ENCODE results near the gene MED12L.

Gene MED12L

GRCh38 chr3:151299006-151299405 lies 213.5 kb downstream of the MED12L start:
- no peak for TF ChIP-seq CTCF (IDR thresholded peaks at IDR 0.05; ENCODE audit: low read depth, low read length, missing control alignments)
- DNase-seq (ENCODE audit: extremely low read depth, low read depth), result no peak
- H3K4me3 ChIP-seq (replicated peaks; ENCODE audit: low read depth, low read length), result no peak overlapping the region

DNA sequence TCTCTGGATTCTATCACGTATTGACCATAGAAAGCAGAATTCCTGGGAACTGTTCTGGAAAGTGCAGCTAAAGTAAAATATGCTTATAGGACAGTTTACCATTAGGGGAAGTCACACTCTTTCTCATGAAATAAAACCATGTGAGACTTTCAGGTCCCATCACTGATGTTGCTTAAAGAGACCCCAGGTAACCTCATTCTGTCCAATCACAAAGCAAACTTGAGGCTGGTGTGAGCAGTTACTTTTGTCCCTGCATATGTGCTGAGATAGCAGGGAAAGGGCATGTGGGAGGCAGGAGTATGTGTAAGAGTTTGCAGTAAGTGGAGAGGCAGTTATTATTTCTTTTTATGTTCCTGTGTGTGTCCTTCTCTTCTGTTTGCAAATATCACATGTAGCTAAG lies 215.1 kb downstream of the MED12L start:
- TF ChIP-seq CTCF (IDR thresholded peaks at IDR 0.05; ENCODE audit: low read depth, low read length, missing control alignments), result no peak
- no peak overlapping the region for H3K4me3 ChIP-seq (replicated peaks; ENCODE audit: low read depth, low read length)
- DNase-seq (ENCODE audit: extremely low read depth, low read depth), result no peak

DNA sequence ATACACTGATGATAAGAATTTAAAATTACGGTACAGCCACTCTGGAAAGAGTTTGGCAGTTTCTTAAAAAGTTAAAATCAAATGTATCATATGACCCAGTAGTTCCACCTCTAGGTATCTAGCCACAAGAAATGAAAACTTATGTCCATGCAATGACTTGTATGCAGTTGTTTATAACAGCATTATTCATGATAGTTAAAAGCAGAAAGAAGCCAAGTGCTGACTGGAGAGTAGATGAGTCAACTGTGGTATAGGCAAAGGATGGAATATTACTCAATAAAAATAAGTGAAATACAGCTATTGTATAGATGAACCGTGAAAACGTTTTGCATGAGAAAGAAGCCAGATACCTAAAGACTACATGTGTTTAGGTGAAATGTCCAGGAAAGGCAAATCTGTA lies 216.3 kb downstream of the MED12L start:
- no peak overlapping the region for H3K4me3 ChIP-seq (replicated peaks; ENCODE audit: low read depth, low read length)
- no peak for DNase-seq (ENCODE audit: extremely low read depth, low read depth)
- no peak for TF ChIP-seq CTCF (IDR thresholded peaks at IDR 0.05; ENCODE audit: low read depth, low read length, missing control alignments)

GRCh38 chr3:151303751-151304150 lies 218.3 kb downstream of the MED12L start:
- no peak for TF ChIP-seq CTCF (IDR thresholded peaks at IDR 0.05; ENCODE audit: low read depth, low read length, missing control alignments)
- no peak overlapping the region for H3K4me3 ChIP-seq (replicated peaks; ENCODE audit: low read depth, low read length)
- DNase-seq (ENCODE audit: extremely low read depth, low read depth), result no peak

GRCh38 chr3:151305060-151305774 lies 219.8 kb downstream of the MED12L start:
- H3K4me3 ChIP-seq (replicated peaks; ENCODE audit: low read depth, low read length), result no peak overlapping the region
- no peak for TF ChIP-seq CTCF (IDR thresholded peaks at IDR 0.05; ENCODE audit: low read depth, low read length, missing control alignments)
- peak; percentile 75 for DNase-seq (ENCODE audit: extremely low read depth, low read depth)

DNA sequence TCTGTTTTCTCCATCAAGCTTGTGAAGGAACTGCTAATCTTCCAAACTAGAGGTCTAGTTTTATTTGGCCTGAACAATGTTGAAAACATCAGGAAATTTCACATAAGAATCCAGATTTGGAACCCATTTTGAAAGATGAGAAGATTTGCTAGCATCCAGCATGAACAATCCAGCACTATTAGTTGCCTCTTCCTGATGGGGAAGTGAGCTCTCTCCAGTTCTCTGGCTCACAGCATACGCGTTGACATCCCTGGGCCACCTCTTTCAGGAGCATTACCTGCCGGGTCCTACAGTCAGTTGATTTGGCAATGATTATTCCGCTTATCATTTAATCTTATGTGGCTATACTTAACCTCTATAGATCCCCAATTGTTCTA lies 220.3 kb downstream of the MED12L start:
- DNase-seq (ENCODE audit: extremely low read depth, low read depth), result no peak
- TF ChIP-seq CTCF (IDR thresholded peaks at IDR 0.05; ENCODE audit: low read depth, low read length, missing control alignments), result no peak
- no peak overlapping the region for H3K4me3 ChIP-seq (replicated peaks; ENCODE audit: low read depth, low read length)
